Raji (cell line): ENCODE results near the gene DHRS4L2.

Source experiments
- POLR2A ChIP-seq: IDR thresholded peaks from 2 replicates; pipeline ENCODE4 v1.6.1; 2011; ENCODE audit warnings: low read depth, low read length, control low read depth; ENCODE audit not compliant: insufficient read depth

DHRS4L2 gene

DNA sequence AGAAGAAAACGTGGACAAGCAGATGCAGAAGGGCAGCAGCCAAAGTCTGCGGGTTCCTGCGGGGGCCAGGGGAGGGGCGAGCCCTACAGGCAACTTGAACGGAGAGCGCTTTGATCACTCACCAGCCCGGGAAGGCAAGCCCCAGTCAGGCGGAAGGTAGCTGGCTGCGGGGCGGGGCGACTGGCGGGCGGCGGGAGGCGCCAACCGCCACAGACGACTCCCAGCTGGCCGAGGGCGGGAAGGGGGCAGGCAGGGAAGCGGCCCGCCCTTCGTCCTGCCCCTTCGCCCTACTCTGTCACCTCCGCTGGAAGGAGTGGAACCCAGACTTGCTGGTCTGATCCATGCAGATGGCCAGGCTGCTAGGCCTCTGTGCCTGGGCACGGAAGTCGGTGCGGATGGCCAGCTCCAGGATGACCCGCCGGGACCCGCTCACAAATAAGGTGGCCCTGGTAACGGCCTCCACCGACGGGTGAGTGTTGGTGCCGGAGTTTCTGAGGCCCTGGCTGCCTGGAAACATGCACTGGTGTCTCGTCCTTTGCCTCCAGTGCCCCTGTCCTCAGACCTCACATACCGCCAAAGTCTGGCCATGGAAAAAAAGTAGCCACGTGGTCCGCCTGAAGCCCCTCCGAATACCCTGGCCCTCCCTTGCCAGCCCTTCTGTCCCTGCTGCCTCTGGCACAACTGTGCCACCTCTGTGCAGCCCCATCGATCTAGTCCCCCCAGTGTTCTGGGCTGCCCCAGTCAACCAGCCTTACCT lies at the start of gene DHRS4L2:
Gene DHRS4L2, plus strand, starts transcription at position 323 of the 757 bp plus-strand sequence. Its CDS starts 19 bp downstream, at position 342.
- TF ChIP-seq POLR2A, result peak; percentile 53

DNA sequence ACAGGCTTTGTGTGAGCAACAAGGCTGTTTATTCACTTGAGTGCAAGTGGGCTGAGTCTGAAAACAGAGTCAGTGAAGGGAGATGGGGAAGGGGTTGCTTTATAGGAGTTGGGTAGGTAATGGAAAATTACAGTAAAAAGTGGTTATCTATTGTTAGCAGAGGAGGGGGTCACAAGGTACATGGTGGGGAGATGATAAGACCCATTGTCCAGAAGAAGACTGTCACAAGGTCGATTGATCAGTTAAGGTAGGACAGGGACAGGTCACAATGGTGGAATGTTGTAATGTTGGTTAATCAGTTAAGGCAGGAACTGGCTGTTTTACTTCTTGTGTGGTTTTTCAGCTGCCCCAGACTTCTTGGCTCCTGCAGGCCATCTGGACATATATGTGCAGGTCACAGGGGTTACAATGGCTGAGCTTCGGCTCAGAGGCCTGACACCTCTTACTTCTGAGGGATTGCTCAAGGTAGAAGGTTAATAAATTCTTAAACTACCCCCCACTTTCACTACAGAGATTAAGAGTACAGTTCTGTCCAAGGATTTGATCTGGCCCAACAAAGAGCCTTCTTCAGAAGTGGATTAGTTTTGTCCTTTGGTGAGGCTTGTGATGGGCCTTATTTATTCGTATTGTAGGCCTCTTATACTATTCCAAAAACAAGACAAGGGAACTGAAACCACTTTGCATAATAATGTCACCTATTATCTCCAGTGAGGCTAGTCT lies 49.0 kb upstream of the DHRS4L2 start:
- no peak for TF ChIP-seq POLR2A

DNA sequence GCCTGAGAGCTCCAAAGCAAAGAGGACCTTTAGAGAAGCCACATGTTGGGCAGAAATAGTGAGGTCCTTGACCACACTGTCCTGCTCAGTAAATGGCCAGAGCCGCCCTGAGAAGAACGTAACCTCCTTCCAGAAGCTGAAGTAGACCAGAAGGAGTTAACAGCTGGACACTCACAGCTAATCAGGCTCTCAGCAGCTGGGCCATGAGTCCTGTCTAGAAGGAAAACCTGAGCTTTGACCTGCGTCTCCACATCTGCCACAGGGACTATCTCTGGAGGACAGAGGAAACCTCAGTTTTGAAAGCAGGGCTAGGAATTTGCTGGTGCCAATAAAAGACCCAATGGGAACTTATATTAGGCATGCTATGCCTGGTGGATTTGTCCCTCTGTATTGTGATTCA lies 47.5 kb upstream of the DHRS4L2 start:
- TF ChIP-seq POLR2A, result no peak

DNA sequence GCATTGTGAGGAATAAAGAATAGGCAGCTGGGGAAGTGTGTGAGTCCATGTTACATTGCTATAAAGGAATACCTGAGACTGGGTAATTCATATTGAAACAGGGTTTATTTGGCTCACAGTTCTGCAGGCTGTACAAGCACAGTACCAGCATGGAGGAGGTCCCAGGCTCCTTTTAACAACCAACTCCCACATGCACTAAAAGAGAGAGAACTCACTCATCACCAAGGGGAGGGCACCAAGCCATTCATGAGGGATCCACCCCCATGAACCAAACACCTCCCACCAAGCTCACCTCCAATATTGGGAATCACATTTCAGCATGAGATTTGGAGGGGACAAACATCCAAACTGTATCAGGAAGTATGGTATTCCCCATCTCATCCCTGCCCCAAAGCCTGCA lies 47.1 kb upstream of the DHRS4L2 start:
- no peak for TF ChIP-seq POLR2A

DNA sequence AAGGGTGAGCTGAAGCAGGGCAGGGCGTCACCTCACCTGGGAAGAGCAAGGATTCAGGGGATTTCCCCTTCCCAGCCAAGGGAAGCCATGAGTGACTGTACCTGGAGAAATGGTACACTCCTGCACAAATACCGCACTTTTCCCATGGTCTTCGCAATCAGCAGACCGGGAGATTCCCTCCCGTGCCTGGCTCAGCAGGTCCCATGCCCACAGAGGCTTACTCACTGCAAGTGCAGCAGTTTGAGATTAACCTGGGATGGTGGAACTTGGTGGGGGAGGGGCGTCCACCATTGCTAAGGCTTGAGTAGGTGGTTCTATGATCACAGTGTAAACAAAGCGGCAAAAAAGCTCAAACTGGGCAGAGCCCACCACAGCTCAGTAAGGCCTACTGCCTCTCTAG lies 46.1 kb upstream of the DHRS4L2 start:
- no peak for TF ChIP-seq POLR2A

DNA sequence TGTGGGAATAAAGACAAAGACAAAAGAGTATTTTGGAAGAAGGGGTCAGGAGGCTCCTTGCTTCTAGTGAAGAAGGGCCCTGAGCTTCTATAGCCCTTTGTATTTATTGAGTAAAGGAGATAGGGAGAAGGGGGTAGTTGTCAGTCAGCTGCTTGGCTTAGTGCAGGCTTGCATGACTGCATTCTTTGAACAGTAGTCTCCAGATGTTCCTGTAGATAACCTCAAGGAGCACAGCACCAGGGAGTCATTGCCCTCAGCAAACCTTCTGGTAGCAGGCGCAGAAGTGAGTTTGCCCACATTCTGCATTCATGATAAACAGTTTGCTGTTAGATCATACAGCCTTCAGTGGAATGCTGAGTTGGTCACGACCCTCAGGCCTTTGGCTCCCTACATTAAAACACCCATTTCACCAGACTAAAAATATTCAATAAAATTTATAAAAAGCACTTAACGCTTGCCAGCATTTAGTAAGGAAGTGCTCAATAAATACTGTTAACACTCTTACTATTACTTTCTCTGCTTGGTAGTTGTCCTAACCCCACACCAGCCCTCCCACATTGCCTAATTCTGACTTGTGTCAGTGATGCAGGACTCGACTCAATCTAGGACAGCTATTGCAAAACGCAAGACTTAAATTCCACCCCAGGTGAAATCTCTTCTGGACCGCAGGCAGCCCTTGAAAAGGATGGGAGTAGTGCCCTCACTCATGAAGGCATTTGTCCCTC lies 38.2 kb upstream of the DHRS4L2 start:
- TF ChIP-seq POLR2A, result no peak

DNA sequence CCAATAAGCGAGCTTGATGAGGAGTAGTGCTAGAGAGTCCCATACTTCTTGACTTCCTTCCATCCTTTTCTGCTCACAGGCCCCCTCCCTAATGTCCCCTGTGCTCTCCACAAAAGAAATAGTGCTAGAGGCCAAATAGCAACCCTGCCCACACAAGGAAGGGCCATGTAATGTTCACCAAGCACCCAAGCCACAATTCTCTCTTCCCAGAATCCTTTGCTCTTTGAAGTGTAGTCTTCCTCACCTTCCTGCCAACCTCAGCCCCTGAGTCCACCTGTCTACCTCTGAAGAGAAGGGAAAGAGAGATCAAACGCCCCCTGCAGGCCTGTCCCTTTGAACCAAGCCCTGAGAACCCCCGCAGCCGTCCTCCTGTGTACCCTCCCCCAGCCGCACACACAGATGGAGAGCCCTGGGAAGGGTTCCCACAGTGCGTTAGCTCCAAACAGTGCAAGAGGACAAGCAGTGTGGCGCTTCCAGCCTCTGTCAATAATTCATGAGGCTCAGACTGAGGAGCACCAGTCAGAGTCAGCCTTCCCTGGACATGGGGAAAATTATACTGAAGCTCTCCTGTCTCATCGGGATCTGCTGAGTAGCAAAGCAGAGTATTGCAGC lies 37.0 kb upstream of the DHRS4L2 start:
- no peak for TF ChIP-seq POLR2A

DNA sequence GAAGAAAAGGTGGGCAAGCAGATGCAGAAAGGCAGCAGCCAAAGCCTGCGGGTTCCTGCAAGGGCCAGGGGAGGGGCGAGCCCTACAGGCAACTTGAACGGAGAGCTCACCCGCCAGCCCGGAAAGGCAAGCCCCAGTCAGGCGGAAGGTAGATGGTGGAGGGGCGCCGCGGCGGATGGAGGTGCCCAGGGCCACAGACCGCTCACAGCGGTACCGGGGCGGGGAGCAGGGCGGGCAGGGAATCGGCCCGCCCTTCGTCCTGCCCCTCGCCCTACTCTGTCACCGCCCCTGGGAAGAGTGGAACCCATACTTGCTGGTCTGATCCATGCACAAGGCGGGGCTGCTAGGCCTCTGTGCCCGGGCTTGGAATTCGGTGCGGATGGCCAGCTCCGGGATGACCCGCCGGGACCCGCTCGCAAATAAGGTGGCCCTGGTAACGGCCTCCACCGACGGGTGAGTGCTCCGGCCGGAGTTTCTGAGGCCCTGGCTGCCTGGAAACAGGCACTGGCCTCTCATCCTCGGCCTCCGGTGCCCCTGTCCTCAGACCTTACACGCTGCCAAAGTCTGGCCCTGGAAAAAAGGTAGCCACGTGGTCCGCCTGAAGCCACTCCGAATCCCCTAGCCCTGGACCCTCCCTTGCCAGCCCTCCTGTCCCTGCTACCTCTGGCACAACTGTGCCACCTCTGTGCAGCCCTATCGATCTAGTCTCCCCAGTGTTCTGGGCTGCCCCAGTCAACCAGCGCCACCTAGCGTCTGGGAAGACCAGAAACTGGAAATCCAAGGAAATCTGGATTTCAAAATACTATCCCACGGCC lies 35.1 kb upstream of the DHRS4L2 start, which contains the start of gene DHRS4:
Gene DHRS4, plus strand, starts transcription at position 307 of the 815 bp plus-strand sequence. Its CDS starts 19 bp downstream, at position 326.
- peak; percentile 81 for TF ChIP-seq POLR2A

DNA sequence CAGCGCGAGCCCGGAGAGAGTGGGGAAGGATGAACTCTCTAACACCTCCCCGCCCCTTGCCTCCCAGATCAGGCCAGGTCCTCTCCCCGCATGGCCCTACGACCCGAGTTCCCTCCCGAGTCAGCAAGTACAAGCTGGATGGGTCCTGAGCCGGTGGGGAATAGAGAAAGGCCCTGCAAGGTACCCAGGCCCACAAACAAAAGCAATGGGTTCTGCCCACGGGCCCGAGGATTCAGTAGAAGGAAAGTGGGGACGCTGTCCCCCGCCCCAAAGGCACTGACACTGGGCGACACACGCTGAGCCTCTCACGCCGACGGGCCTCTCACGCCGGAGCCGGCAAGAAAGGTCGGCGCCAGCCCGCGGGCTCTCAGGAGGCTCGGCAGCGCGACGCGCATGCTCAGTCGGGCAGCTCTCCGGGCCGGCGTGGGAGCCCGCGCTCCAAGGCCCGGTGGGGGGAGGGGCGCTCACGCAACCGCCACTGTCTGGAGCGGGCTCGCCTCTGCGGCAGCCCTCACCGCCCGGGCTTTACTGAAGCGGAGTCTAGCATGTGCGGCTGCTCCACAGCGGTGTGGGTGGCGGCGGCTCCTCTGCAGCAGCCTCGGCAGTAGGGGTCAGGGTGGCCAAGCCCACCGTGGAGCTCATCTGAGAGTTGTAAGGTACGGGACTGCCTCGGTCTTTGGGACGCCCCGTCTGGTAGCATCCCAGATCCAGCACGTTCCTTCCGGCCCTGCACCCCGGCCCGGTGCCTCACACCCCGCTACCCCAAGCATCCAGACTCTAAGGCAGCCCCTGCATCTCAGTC lies 19.0 kb upstream of the DHRS4L2 start:
- TF ChIP-seq POLR2A, result 0 out of 2 replicates have a peak, but pooled peaks have one; percentile 24

DNA sequence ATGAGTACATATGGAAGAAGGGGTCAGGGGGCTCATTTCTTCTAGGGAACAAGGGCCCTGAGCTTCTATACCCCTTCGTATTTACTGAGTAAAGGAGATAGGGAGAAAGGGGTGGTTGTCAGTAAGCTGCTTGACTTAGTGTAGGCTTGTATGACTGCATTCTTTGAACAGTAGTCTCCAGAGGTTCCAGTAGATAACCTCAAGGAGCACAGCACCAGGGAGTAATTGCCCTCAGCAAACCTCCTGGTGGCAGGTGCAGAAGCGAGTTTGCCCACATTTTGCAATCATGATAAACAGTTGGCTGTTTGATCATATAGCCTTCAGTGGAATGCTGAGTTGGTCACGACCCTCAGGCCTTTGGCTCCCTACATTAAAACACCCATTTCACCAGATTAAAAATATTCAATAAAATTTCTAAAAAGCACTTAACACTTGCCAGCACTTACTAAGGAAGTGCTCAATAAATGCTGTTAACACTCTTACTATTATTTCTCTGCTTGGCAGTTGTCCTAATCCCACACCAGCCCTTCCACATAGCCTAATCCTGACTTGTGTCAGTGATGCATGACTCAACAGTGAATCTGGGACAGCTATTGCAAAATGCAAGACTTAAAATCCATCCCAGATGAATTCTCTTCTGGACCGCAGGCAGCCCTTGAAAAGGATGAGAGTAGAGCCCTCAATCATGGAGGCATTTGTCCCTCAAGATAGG lies 3.7 kb upstream of the DHRS4L2 start:
- no peak for TF ChIP-seq POLR2A

DNA sequence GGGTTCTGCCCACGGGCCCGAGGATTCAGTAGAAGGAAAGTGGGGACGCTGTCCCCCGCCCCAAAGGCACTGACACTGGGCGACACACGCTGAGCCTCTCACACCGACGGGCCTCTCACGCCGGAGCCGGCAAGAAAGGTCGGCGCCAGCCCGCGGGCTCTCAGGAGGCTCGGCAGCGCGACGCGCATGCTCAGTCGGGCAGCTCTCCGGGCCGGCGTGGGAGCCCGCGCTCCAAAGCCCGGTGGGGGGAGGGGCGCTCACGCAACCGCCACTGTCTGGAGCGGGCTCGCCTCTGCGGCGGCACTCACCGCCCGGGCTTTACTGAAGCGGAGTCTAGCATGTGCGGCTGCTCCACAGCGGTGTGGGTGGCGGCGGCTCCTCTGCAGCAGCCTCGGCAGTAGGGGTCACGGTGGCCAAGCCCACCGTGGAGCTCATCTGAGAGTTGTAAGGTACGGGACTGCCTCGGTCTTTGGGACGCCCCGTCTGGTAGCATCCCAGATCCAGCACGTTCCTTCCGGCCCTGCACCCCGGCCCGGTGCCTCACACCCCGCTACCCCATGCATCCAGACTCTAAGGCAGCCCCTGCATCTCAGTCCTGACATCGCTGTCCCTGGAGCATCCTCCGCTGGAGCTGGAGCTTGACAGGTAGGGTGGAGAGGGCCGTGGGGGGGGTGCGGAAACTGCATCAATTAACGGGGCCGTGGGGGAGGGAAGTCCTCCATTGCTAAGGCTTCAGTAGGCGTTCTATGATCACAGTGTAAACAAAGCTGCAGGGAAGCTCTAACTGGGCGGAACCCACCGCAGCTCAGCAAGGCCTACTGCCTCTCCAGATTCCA lies 18.3 kb downstream of the DHRS4L2 start:
- TF ChIP-seq POLR2A, result peak; percentile 28; the same call in 1 of the 2 replicates

DNA sequence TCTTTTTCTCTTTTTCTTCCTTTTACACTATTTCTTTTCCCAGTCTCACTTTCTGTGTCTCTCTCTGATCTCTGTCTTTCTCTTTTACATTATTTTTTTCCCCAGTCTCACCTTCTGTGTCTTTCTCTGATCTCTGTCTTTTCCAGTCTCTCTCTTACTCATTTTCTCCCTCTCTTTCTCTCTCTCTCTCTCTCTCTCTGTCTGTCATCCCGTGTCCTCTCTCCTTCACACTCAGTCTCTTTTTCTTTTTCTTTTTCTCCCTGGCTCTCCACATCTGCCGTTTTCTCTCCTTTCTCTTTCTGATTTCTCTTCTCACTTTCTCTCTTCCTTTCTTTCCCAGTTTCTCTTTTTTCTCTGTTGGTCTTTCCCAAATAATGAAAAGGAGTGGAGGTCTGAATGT lies 22.3 kb downstream of the DHRS4L2 start:
- no peak for TF ChIP-seq POLR2A
